PFSK-1 (cell line): Measurements from ENCODE around the gene CALD1.

Experiments
- FOXP2 ChIP-seq: optimal IDR thresholded peaks from 2 replicates; pipeline ENCODE3; 2011; ENCODE audit warnings: borderline replicate concordance, control low read depth, inconsistent platforms; ENCODE audit not compliant: insufficient read depth; ENCODE audit errors: extremely low read length, extremely low read depth
- POLR2AphosphoS5 ChIP-seq: IDR thresholded peaks from 2 replicates; pipeline ENCODE4 v1.6.1; 2012; ENCODE audit warnings: low read depth, mild to moderate bottlenecking, control low read depth, low read length, moderate library complexity
- SIN3A ChIP-seq: IDR thresholded peaks from 2 replicates; pipeline ENCODE4 v1.6.1; 2012; ENCODE audit warnings: mild to moderate bottlenecking, low read length, moderate library complexity, borderline replicate concordance; ENCODE audit not compliant: insufficient read depth
- TAF1 ChIP-seq: IDR thresholded peaks from 2 replicates; pipeline ENCODE4 v1.6.1; 2012; ENCODE audit warnings: low read length, control low read depth, borderline replicate concordance; ENCODE audit not compliant: insufficient read depth
- TF ChIP-seq, protein P1 (sequence below), 2 experiments: IDR thresholded peaks; 2 replicates each; pipeline versions ENCODE4 v1.6.1 to v1.8.0; 2011 to 2012; ENCODE audit warnings: low read depth in 2 of 2, low read length in 2 of 2, control low read depth in 1 of 2, inconsistent platforms in 1 of 2, mild to moderate bottlenecking in 1 of 2, moderate library complexity in 1 of 2; ENCODE audit not compliant: insufficient read depth in 1 of 2

Gene CALD1

DNA sequence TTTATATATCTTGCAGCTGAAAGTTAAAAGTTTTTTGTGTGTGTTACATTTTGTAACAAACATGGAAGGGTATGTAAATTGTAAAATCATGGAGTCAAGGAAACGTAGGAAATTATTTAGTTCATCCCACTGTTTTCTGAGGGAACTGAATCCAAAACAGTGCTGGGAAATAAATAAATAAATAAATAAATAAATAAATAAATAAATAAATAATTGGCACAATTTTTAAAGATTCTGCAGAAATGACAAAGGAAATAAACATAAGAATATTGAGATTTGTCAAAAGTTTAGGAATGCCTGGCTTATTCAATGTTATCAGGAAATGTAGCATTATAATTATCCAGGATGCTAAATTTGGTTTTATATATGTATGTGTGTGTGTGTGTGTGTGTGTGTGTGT is 115.5 kb downstream of the CALD1 start:
- no peak for TF ChIP-seq POLR2AphosphoS5
- TF ChIP-seq TAF1 = no peak
- no peak for TF ChIP-seq SIN3A
- TF ChIP-seq, protein P1, sequence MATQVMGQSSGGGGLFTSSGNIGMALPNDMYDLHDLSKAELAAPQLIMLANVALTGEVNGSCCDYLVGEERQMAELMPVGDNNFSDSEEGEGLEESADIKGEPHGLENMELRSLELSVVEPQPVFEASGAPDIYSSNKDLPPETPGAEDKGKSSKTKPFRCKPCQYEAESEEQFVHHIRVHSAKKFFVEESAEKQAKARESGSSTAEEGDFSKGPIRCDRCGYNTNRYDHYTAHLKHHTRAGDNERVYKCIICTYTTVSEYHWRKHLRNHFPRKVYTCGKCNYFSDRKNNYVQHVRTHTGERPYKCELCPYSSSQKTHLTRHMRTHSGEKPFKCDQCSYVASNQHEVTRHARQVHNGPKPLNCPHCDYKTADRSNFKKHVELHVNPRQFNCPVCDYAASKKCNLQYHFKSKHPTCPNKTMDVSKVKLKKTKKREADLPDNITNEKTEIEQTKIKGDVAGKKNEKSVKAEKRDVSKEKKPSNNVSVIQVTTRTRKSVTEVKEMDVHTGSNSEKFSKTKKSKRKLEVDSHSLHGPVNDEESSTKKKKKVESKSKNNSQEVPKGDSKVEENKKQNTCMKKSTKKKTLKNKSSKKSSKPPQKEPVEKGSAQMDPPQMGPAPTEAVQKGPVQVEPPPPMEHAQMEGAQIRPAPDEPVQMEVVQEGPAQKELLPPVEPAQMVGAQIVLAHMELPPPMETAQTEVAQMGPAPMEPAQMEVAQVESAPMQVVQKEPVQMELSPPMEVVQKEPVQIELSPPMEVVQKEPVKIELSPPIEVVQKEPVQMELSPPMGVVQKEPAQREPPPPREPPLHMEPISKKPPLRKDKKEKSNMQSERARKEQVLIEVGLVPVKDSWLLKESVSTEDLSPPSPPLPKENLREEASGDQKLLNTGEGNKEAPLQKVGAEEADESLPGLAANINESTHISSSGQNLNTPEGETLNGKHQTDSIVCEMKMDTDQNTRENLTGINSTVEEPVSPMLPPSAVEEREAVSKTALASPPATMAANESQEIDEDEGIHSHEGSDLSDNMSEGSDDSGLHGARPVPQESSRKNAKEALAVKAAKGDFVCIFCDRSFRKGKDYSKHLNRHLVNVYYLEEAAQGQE (IDR thresholded peaks at IDR 0.05; ENCODE audit: insufficient read depth in 1 of 2, low read depth in 2 of 2, low read length in 2 of 2) = no peak
- no peak for TF ChIP-seq FOXP2

DNA sequence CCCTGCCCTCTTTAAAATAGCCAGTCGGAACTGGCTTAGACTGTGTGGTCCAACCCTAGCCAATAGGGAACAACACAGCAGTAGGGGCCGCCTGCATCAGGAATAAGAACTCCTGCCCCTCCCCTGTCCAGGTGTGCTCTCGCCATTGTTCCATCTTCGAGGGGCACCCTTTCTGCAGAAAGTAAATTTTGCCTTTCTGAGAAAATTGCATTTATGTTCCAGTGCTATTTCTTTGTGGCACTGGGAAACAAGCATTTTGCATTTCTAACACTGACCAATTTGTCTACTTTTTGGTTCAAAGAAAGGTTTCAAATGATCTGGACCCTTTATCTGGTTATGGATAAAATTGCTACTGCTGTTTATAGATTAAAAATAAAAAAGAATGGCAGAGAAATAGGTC is 116.6 kb downstream of the CALD1 start:
- no peak for TF ChIP-seq POLR2AphosphoS5
- TF ChIP-seq TAF1 = no peak
- TF ChIP-seq, protein P1 (IDR thresholded peaks at IDR 0.05; ENCODE audit: insufficient read depth in 1 of 2, low read depth in 2 of 2, low read length in 2 of 2) = no peak

- TF ChIP-seq TAF1 = no peak
- TF ChIP-seq, protein P1 (IDR thresholded peaks at IDR 0.05; ENCODE audit: insufficient read depth in 1 of 2, low read depth in 2 of 2, low read length in 2 of 2) = no peak
- no peak for TF ChIP-seq FOXP2
- TF ChIP-seq POLR2AphosphoS5 = no peak
- no peak for TF ChIP-seq SIN3A
Measured at GRCh38 chr7:134897936-134898335, 118.5 kb downstream of the CALD1 start.

DNA sequence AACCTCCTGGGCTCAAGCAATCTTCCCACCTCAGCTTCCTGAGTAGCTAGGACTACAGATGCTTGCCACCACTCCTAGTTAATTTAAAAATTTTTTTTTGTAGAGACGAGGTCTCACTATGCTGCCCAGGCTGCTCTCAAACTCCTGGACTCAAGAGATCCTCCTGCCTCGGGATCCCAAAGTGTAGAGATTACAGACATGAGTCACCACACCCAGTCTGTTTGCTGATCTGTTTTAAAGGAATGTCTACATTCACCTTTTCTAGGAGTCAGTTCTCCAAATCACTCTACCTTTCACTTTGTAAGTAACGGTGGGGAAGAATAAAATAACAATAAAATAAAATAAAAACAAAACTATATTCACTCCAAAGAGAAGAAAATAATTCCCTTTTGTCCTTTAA is 120.3 kb downstream of the CALD1 start:
- TF ChIP-seq, protein P1 (IDR thresholded peaks at IDR 0.05; ENCODE audit: insufficient read depth in 1 of 2, low read depth in 2 of 2, low read length in 2 of 2) = no peak
- no peak for TF ChIP-seq SIN3A
- no peak for TF ChIP-seq POLR2AphosphoS5
- TF ChIP-seq FOXP2 = no peak
- no peak for TF ChIP-seq TAF1

DNA sequence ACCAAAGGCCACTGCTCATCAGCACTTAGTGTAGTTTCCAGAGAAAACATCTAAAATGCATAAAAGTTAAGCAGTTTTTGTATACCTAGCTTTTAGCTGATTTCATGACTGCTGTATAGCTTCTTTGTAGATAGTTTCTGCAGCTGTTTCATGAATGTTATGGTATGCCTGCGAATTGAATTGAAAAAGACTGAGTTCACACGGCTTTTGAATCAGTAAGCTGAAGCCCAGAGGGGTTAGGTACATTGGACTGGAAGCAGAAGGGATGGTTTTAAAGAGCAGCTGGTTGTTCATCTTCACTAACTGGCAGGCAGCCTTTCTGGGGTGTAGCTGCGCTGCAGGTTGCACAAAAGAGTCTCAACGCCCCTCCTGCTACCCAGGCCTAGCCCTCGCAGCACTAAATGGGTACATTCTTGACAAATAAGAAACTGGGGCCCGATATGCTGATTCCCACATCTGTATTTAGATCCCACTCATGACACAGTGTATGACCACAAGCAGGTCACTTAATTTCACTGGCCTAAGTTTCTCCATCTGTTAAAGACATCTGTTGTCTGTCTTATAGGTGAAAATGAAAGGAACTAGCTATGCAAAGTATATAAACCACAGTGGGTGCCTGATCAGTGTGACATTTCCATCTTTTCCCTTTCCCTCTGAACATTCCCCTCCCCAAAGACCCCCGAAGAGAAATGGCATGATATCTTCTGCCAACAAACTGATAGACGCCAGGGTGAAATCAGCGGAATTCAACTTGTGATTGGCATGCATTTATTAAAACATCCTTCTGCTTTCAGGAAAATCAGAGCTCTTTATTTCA is 120.9 kb downstream of the CALD1 start:
- TF ChIP-seq, protein P1 (IDR thresholded peaks at IDR 0.05; ENCODE audit: insufficient read depth in 1 of 2, low read depth in 2 of 2, low read length in 2 of 2) = no peak
- no peak for TF ChIP-seq TAF1
- no peak for TF ChIP-seq SIN3A
- no peak for TF ChIP-seq POLR2AphosphoS5
- TF ChIP-seq FOXP2 = no peak
